Measurements from ENCODE around the gene PARM1.

Gene PARM1

GRCh38 chr4:75087416-75087815 is 154.5 kb downstream of the PARM1 start:
- DNase-seq (ENCODE audit: low read depth), result no peak

- DNase-seq (ENCODE audit: low read depth), result no peak
Measured at GRCh38 chr4:75087865-75088264, 154.9 kb downstream of the PARM1 start.

- DNase-seq (ENCODE audit: low read depth), result no peak
Measured at GRCh38 chr4:75089206-75089605, 156.3 kb downstream of the PARM1 start.

- no peak for DNase-seq (ENCODE audit: low read depth)
Measured at GRCh38 chr4:75099321-75099720, 166.4 kb downstream of the PARM1 start.
